Right lobe of liver (tissue), 4 donors: ENCODE data around the gene TNXB.

Experiments
- POLR2A ChIP-seq: fragments of 450-650 bp; IDR thresholded peaks from one replicate; pipeline ENCODE4 v1.6.1; 2017; ENCODE audit warnings: antibody characterized with exemption, mild to moderate bottlenecking
- TF ChIP-seq, protein P1 (sequence below), 4 donors: fragments of 200-600 bp in 3 of 4; fragments of 450-650 bp in 1 of 4; IDR thresholded peaks; one replicate each; pipeline versions ENCODE4 v1.5.1 to v1.8.0; 2016 to 2022; ENCODE audit warnings: antibody characterized with exemption in 4 of 4, mild to moderate bottlenecking in 2 of 4
- donor health status: DM: no; HTN: no; CAD: no.
- donor health status: DM: no; HTN: no; CAD: no.
- donor health status: DM: no; HTN: yes; CAD: no.

- TF ChIP-seq, protein P1, sequence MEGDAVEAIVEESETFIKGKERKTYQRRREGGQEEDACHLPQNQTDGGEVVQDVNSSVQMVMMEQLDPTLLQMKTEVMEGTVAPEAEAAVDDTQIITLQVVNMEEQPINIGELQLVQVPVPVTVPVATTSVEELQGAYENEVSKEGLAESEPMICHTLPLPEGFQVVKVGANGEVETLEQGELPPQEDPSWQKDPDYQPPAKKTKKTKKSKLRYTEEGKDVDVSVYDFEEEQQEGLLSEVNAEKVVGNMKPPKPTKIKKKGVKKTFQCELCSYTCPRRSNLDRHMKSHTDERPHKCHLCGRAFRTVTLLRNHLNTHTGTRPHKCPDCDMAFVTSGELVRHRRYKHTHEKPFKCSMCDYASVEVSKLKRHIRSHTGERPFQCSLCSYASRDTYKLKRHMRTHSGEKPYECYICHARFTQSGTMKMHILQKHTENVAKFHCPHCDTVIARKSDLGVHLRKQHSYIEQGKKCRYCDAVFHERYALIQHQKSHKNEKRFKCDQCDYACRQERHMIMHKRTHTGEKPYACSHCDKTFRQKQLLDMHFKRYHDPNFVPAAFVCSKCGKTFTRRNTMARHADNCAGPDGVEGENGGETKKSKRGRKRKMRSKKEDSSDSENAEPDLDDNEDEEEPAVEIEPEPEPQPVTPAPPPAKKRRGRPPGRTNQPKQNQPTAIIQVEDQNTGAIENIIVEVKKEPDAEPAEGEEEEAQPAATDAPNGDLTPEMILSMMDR (IDR thresholded peaks at IDR 0.05) = no peak
- TF ChIP-seq POLR2A = no peak
Measured at GRCh38 chr6:32097364-32097763, 11.8 kb downstream of the TNXB start.
